ENCODE measurements around the gene PTPRT.

DNA sequence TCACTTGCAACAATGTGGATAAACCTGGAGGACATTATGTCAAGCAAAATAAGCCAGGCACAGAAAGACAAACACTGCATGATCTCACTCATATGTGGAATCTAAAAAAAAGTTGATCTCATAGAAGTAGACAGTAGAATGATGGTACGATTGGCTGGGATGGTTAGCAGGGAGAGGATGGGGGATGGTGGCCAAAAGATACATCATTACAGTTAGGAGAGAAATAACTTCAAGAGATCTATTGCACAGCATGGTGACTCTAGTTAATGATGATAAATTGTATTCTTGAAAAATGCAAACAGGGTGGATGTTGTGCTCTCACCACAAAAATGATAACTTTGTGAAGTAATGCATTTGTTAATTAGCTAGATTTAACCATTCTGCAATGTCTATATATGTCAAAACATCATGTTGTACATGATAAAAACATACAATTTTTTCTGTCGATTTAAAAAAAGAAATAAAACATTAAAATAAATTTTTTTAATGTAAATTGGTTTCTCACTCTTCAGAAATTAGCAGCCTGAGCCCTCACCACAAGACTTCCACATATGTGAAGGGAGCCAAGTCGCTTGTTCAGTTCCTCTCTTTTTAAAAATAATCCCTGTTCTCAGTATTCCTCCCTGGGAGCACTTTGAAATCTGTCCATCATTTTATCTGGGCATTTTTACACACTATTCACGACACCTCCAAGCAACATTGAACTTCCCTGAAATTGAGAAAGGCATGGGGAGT is 34.2 kb downstream of the PTPRT start:
- TF ChIP-seq, protein P1, sequence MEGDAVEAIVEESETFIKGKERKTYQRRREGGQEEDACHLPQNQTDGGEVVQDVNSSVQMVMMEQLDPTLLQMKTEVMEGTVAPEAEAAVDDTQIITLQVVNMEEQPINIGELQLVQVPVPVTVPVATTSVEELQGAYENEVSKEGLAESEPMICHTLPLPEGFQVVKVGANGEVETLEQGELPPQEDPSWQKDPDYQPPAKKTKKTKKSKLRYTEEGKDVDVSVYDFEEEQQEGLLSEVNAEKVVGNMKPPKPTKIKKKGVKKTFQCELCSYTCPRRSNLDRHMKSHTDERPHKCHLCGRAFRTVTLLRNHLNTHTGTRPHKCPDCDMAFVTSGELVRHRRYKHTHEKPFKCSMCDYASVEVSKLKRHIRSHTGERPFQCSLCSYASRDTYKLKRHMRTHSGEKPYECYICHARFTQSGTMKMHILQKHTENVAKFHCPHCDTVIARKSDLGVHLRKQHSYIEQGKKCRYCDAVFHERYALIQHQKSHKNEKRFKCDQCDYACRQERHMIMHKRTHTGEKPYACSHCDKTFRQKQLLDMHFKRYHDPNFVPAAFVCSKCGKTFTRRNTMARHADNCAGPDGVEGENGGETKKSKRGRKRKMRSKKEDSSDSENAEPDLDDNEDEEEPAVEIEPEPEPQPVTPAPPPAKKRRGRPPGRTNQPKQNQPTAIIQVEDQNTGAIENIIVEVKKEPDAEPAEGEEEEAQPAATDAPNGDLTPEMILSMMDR (IDR thresholded peaks at IDR 0.05): no peak
- TF ChIP-seq POLR2A (IDR thresholded peaks at IDR 0.05): no peak

All from suprapubic skin (tissue), 3 donors.